Astrocyte (in vitro differentiated cells and primary cell): ENCODE data around the gene TAPBPL.

Source experiments
- EZH2 ChIP-seq: IDR thresholded peaks from 2 replicates; pipeline ENCODE4 v1.6.1; 2012; ENCODE audit warnings: mild to moderate bottlenecking, low read length, inconsistent platforms; ENCODE audit not compliant: insufficient read depth
- TF ChIP-seq, protein P1 (sequence below): IDR thresholded peaks from 2 replicates; pipeline ENCODE4 v1.5.1; 2011; ENCODE audit warnings: low read depth, mild to moderate bottlenecking, inconsistent platforms, low read length, moderate library complexity; ENCODE audit not compliant: insufficient read depth

GRCh38 chr12:6442836-6443235 lies 9.0 kb upstream of the TAPBPL start:
- TF ChIP-seq EZH2, result no peak
- TF ChIP-seq, protein P1, sequence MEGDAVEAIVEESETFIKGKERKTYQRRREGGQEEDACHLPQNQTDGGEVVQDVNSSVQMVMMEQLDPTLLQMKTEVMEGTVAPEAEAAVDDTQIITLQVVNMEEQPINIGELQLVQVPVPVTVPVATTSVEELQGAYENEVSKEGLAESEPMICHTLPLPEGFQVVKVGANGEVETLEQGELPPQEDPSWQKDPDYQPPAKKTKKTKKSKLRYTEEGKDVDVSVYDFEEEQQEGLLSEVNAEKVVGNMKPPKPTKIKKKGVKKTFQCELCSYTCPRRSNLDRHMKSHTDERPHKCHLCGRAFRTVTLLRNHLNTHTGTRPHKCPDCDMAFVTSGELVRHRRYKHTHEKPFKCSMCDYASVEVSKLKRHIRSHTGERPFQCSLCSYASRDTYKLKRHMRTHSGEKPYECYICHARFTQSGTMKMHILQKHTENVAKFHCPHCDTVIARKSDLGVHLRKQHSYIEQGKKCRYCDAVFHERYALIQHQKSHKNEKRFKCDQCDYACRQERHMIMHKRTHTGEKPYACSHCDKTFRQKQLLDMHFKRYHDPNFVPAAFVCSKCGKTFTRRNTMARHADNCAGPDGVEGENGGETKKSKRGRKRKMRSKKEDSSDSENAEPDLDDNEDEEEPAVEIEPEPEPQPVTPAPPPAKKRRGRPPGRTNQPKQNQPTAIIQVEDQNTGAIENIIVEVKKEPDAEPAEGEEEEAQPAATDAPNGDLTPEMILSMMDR, result no peak
